ENCODE measurements around the gene NBEAL1.
"Not testable (repeated sequence)": the region's sequence is repeated elsewhere in the genome, so short reads cannot be mapped to it uniquely, and the experiment has no call there.

Gene NBEAL1

DNA sequence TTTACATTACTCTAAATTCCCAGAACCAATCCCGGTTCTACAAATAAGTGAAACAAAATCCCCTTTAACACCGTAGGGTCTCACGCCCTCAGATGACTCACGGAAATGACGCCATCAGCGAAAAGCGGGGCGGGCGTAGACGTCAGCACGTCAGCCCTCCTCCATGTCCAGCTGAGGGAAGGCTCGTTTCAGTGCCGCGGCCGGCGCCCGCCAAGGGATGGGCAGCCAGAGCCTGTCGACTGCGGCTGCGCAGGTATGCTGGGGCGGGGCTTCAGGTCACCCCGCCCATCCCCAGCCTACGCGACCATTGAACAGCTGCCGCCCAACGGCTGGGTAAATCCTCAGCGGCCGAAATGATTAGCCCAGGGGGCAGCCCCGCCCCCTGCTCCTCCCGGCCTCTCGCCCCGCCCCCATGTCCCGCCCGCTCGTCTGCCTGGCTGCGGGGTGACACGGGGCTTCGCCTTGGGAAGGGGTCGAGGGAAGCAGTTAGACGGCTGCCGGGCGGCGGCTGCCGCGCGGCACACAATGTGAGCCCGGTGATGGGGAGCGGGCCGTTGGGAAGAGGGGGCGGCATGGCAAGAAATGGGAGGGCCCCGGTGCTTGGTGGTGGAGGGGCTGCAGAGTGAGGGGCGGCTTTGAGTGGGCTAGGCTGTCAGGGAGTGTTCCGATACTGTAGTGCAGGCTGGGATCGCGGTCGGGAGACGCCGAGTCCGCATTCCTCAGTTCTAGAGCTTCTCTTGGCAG lies at the start of gene NBEAL1:
Gene NBEAL1, plus strand, starts transcription at position 420 of the 744 bp plus-strand sequence. CDS start 1,510 bp downstream, outside the sequence.
- peak; percentile 94 for DNase-seq (ENCODE audit: low read depth in 2 of 2)

DNA sequence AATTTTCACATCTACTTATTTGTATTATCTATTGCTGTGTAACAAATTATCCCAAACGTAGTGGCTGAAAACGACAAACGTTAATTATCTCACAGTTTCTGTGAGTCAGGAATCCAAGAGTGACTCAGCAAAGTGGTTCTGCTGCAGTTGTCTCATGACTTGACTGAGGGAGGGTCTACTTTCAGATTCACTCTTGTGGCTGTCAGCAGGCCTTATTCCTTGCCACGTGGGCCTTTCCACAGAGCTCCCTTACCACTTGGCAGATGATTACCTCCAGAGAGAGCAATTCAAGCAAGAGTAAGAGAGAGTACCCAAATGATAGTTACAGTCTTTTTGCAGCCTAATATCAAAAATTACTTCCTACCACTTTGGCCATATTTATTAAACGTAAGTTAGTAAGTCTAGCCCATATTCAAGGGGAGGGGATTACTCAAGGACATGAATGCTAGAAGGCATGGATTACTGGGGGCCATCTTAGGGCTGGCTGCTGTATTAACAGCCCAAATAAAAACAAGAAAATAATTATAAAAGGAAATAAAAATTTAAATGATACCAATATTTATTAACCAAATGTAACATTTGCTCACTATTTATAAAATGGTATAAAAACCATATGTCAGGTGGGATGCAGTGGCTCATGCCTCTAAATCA lies 48.7 kb upstream of the NBEAL1 start:
- peak; percentile 2 to 18 for DNase-seq (ENCODE audit: low read depth in 2 of 2)

DNA sequence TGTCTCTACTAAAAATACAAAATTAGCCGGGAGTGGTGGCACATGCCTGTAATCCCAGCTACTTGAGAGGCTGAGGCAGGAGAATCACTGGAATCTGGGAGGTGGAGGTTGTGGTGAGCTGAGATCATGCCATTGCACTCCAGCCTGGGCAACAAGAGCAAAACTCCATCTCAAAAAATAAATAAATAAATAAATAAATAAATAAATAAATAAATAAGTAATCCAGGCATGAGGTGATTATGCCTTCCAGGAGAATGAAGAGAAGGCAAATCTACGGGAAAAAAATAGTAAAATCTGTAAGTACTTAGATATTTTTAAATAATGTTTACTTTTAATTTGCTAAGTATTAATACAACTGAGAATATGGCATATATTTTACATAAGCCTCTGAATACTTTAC lies 45.3 kb upstream of the NBEAL1 start:
- not testable (repeated sequence) for DNase-seq (ENCODE audit: low read depth in 2 of 2)

DNA sequence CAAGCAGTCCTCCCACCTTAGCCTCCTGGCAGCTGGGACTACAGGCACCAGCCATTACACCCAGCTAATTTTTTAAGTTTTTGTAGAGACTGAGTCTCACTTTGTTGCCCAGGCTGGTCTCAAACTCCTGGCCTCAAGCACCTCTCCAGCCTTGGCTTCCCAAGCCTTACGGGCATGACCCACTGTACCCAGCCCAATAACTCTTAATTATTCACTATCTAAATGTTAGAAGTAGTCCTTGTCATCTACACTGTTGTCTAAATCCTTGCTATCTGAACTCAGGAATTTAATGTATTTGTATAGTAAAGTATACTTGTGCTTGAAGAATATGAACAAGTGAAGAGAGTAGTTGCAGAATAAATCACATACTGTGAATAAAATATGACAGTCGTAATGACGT lies 37.9 kb upstream of the NBEAL1 start:
- DNase-seq (ENCODE audit: low read depth in 2 of 2): no peak

DNA sequence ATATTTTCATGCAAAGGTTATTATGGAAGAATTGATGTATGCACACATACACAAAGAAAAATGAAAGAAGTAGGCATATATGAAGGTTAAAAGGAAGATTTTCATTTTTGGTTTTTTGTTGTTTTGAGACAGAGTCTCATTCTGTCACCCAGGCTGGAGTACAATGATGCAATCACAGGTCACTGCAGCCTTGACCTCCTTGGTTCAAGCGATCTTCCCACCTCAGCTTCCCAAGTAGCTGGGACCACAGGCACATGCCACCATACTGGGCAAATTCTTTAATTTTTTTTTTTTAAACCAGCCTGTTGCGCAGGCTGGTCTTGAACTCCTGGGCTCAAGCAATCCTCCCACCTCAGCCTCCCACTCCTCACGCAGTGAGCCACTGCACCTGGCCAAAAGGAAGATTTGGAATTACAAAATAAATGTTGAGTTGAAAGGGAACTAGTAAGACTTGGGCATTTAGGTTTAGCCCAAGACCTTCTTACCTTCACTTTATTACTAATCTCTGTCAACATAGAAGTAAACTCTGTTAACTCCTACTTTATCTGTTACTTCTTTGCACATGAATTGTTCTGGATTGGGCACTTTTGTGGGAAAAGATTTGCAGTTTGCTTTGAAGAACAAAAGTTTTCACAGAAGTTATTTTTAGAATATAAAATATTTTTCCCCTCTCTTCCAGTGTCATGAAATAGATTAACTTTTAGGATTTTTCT lies 31.7 kb upstream of the NBEAL1 start:
- no peak for DNase-seq (ENCODE audit: low read depth in 2 of 2)

DNA sequence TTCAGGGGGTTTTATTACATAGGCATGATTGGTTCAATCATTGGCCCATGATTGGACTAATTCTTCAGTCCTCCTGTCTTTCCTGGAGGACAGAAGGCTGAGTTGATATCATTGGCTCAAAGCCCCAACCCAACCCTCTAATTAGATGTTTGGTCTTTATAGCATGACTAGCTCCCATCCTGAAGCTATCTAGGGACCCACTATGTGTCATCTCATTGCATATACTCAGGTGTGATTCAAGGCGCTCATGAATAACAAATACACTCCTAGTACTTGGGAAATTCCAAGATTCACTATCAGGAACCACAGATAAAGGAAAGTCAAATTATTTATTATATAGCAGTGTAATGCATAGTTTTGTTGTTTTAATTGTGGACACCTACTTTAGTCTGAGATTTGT lies 24.9 kb upstream of the NBEAL1 start:
- DNase-seq (ENCODE audit: low read depth in 2 of 2): no peak

DNA sequence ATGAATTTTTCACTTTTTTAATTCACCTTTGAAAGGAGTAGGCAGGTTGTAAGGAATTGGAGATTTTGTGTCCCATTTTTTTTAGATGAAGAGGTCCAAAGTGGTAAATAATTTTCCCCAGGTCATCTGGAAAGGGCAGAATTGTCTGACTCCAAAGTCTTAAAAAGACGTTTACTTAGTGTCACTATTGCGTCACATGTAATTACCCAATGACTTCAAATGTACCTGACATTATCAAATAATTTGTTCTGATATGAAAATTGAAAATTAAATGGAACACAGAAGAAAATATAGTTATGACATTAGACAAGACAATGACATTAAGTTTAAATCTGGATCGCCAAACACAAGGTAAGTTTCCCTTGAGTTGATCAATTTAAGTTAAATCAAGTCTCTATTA lies 24.2 kb upstream of the NBEAL1 start:
- no peak for DNase-seq (ENCODE audit: low read depth in 2 of 2)

DNA sequence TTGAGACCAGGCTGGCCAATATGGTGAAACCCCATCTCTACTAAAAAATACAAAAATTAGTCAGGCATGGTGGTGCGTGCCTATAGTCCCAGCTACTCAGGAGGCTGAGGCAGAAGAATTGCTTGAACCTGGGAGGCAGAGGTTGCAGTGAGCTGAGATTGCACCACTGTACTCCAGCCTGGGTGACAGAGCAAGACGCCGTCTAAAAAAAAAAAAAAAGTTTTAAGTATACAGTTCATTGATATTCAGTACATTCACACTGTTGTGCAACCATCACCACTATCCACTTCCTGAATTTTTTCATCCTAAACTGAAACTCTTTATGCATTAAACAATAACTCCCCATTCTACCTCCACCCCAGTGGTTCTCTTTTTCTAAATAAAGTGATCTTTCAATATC lies 17.6 kb upstream of the NBEAL1 start:
- DNase-seq (ENCODE audit: low read depth in 2 of 2): not testable (repeated sequence)

DNA sequence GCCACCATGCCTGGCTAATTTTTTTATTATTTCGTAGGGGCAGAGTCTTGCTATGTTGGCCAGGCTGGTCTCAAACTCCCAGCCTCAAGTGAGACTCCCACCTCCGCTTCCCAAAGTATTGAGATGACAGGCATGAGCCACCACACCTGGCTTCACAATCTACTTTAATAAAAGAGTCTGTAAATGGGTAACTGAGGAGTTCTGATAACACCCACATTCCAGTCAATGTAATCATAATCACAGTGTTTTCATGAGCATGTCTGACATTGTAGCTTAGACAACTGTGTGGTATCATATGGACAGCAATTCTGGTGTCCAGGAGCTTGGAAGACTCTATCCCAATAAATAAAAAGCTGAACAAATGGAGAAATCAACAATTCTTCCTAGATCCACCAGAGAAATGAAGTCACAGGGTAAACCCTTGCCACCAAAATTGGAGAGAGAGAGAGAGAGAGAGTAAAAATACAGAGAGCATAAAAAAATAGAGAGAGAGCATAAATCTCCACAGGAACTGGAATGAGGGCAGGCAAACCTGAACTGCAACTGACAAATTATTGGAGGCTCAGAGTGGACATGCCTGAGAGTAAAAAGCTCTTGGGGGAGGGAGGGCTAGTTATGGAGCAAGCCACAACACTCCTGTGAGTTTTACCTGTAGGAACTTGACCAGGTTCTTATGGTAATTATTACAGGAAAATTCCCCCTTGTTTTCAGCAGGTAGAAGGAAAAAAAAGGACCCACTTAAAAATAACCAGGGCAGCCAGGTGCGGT lies 12.4 kb upstream of the NBEAL1 start:
- no peak for DNase-seq (ENCODE audit: low read depth in 2 of 2)

DNA sequence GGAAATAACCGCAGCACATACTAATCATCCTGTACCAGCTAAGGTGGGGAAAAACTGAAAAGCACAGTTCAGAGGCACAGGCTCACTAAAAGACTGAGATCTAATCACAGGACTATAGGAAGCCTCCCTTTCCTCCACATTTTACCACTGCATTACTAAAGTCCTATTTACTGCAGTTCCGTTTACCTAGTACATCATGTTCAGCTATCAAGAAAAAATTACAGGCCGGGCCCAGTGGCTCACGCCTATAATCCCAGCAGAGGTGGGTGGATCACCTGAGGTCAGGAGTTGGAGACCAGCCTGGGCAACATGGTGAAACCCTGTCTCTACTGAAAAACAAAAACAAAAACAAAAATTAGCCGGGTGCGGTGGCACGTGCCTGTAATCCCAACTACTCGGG lies 11.0 kb upstream of the NBEAL1 start:
- DNase-seq (ENCODE audit: low read depth in 2 of 2): no peak

DNA sequence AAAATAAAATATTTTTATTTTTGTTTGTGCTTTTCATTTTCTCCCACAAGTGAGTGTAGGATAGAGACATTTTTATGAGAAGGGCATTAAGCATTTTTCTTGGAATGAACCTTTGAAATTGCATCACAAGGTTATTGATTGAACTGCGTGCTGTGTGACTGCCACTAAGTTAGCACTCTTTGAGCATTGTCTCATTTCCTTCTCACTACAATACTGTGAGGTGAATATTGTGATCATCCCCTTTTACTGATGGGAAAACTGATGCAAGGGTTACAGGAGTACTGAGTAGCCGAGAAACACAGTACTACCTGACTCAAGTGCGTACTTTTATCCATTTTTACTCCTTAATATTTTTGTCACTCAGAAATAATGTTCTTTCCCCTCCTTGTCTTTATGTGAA lies 2.0 kb downstream of the NBEAL1 start:
- DNase-seq (ENCODE audit: low read depth in 2 of 2): no peak

DNA sequence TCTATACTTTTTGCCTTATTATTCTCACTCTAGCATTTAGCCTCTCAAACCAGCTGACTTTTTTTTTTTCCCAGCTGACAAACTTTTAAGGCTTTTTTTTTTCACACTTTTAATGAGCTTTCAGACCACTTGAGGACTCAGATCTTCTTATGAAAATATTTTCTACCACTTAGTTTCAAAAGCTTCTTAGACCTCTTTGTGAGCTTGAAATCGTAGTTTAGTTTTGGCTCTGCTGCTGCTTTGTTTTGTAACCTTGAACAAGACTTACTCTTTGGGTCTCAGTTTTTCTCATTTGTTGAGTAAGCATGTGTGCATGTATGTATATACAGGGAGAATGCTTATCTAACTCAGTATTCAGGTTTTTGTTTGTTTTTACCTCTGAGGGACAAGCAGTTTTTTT lies 3.5 kb downstream of the NBEAL1 start:
- no peak for DNase-seq (ENCODE audit: low read depth in 2 of 2)

DNA sequence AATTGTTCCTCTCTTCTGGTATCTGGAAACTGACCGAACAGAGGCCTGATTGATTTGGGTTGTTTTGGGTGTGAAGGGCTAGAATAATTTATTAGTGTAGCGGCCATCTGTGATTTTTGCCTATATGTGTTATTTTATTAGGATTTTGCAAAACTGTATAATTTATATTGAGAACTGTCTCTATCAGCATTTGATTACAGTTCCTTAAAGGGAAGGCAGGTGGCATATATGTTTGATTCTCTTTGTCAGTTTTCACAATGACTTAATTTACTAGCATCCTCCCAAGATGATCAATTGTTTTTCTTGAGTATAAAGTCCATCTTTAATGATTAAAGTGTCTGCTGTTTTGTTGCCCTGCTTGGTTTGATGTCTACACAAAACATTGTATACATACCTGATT lies 4.5 kb downstream of the NBEAL1 start:
- no peak for DNase-seq (ENCODE audit: low read depth in 2 of 2)

DNA sequence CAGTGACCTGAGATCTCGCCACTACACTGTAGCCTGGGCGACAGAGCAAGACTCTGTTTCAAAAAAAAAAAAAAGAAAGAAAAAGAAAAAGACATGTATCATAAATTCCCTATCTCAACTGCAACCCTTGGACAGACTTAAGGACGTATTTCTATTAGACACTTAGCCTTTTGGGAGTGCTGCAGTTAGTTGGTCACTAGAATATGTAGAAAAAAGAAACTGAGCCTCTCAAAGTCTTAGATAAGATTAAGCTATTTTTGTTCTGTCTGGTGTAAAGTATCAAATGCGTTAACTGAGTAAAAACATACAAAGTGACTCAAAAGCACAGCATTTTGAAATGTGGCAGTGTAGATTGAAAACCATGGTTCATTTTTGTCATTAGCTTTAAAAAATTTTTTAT lies 7.3 kb downstream of the NBEAL1 start:
- DNase-seq (ENCODE audit: low read depth in 2 of 2): no peak

DNA sequence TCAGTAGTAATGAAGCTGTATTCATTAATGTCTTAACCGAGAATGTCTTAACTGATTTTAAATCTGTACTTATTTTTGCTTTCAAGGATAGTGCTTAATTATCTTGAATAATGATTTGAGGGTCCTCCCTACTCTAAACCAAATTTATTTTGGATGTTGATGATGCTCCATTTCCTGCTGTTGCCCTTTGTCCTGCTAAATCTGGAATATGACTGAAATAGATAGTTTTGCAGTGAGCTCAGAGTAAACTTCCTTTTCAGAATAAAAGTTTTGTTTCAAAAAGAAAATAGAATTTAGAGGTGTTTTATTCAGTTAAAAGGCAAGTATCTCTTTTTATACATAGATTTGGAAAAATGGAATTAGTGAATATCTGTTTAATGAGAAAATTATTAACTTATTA lies 8.1 kb downstream of the NBEAL1 start:
- DNase-seq (ENCODE audit: low read depth in 2 of 2): no peak

DNA sequence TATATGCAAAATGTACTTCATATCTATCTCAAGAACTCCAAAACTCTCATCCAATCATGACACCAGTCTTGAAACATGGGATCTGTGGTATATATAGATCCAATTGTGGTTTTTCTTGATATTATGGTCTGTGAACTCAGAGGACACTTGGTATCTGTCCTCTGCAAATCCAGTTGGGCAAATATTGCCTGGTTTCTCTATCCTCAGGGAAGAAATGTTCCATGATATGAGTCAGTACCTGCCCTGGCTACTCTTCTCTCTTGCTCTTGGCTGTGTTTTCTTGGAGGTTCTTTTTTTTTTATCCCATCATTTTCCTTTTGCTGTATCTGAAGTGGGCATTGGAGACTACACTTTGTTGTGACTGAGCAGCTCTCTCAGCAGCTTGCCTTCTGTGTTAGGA lies 10.9 kb downstream of the NBEAL1 start:
- no peak for DNase-seq (ENCODE audit: low read depth in 2 of 2)

DNA sequence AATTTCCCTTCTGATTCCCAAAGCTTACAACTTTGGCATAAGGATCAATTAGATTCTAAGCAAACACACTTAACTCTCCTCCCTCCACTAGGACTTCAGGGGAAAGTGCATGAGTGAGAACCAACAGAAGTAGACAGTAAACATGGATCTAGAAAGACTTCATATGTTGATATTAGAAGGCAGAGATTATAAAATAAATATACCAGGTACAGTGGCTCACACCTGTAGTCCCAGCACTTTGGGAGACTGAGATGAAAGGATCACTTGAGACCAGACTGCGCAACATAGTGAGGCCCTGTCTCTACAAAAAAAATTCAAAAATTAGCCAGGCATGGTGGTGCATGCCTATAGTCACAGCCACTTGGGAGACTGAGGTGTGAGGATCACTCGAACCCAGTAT lies 15.9 kb downstream of the NBEAL1 start:
- DNase-seq (ENCODE audit: low read depth in 2 of 2): no peak

DNA sequence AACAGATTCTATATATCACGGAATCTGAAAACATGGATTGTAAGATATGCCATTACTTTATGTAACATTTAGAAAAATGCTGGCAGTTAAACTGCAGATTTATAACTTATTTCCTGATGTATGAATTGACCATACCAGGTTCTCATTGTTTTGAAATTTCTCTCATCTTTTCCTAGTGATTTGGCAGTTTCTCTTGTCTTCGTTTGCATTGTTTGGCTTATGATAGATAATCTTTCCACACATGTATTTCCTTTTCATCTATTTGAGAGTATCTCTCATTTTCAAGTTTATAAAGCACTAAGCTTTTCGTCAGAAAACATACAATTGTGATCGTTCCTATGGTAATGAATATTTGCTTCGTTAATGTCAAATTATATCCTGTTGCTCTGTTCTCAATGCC lies 16.3 kb downstream of the NBEAL1 start:
- no peak for DNase-seq (ENCODE audit: low read depth in 2 of 2)

DNA sequence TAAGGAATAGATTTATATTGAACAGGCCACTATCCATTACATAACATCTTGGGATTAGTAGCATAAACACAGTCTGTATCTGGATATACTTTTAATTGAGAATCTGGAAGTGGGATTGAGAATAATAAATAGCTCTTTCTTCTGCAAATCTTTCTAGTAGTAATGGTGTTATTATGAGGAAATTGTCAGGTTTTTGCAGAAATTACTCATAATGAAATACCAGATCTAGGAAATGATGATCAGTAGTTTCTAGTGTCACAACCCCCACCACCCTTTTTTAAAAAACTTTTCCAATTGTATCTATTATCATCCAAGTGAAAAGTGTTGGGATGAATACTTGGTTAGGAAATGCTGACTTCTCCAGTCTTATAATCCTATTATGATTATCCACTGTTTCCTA lies 18.7 kb downstream of the NBEAL1 start:
- no peak for DNase-seq (ENCODE audit: low read depth in 2 of 2)

DNA sequence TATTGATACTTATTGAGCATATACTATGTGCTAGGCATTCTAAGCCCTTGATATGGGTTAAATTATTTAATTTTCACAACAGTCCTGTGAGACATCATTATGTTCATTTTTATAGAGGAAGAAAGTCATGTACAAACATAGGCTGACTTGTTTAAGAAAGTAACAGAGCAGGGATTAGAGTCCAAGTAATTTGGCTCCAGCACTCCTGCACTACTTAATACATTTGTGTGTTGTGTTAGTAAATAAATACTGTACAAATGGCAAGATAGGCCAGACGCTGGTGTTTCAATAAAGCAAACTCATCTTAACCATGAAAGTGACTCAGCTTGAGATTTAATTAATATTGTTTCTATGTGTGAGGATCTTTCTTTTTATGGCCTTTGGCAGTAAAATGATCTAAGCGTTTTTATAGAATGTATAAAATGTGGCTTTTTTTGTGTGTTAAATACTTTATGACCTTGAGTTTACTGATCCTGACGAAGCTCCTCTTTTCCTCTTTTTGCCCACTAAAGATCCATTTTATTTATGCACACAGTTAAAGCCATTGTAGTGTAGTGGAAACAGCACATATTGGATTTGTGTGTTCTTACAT lies 21.3 kb downstream of the NBEAL1 start:
- no peak for DNase-seq (ENCODE audit: low read depth in 2 of 2)

DNA sequence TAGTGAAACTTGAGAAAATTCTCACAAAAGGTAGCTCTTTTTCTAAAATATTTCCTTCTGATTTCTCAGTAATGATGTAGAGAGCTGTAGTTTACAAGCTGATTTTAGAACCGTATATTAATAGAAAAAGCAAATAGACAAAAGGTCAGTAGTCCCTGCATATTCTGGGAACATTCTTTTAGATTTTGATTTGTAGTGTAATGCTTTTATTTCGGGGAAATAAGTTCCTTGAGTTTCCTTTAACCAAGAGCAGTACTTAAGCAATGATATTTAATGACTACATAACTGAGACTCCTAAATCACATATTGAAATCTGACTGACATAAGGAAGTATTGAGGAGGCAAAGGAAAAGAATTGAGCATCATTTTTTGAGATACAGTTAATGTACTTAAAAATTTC lies 22.4 kb downstream of the NBEAL1 start:
- no peak for DNase-seq (ENCODE audit: low read depth in 2 of 2)

DNA sequence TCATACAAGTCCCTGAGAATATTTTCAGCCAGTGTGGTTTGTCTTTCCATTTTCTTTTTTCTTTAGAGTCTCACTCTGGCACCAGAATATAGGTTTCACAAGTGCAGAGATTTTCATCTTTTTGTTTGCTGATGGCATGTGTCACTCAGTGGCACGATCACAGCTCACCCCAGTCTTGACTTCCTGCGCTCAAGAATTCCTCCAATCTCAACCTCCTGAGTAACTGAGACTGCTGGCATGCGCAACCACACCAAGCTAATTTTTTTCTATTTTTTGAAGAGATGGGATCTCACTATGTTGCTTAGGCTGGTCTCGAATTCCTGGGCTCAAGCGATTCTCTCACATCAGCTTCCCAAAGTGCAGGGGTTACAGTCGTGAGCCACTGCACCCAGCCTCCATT lies 23.9 kb downstream of the NBEAL1 start:
- no peak for DNase-seq (ENCODE audit: low read depth in 2 of 2)
